HCT116 (cell line): Measurements from ENCODE around the gene PCYT1A. TPM values are rescaled to one million over a fixed set of nuclear protein-coding genes. Genes with fewer than 3 reads are reported as not detected.

ENCODE experiments used
- ATAC-seq: fragments of 200-7000 bp; cut with Tn5 transposase; 2 replicates; pipeline ENCODE4 v1.9.1; 2020; ENCODE audit warnings: mild to moderate bottlenecking, moderate library complexity
- BruUV-seq: library from RNA; stranded (reverse); fragments of 400-500 nt; replicated peaks from 2 replicates; lab custom pipeline; 2021; lab: Mats Ljungman, UMichigan
- CTCF ChIA-PET: fragments of 300-600 bp; sonication (Branson Sonifier 250); formaldehyde crosslinking; loops from one replicate; lab custom pipeline; 2021; ENCODE audit warnings: antibody characterized with exemption; lab: Charles Lee
- POLR2A ChIA-PET: fragments of 300-600, 350-600 bp; sonication (Branson Sonifier 250); formaldehyde crosslinking; loops from one replicate; lab custom pipeline; 2021; ENCODE audit warnings: antibody characterized with exemption; lab: Charles Lee
- RAD21 ChIA-PET, 2 experiments: fragments of 300-600 bp; sonication (Branson Sonifier 250); formaldehyde crosslinking; loops; one replicate each; lab custom pipeline; 2023; ENCODE audit warnings: low total read pairs in 2 of 2; ENCODE audit not compliant: uncharacterized antibody in 2 of 2, unreplicated experiment in 2 of 2, low non-redundant PET in 1 of 2; lab: Charles Lee
- DNase-seq: peaks from one replicate; pipeline ENCODE4 v3.0.0-alpha.2; 2010; ENCODE audit warnings: low read depth, low spot score
- H2AFZ ChIP-seq: fragments of 200-600 bp; shearing (Covaris generic), sonication (generic); 2 replicates; pipeline ENCODE4 v1.6.1; 2017; ENCODE audit warnings: low read depth, mixed run types, mixed read lengths, antibody characterized with exemption, low read length; ENCODE audit not compliant: poor library complexity, severe bottlenecking
- H3K27ac ChIP-seq: 2 replicates; pipeline ENCODE4 v1.5.1; 2012; ENCODE audit warnings: low read depth, low read length
- H3K27me3 ChIP-seq: fragments of 200-600 bp; sonication (generic); 2 replicates; pipeline ENCODE4 v1.6.1; 2016; ENCODE audit warnings: mixed run types, low read length, mixed read lengths; ENCODE audit not compliant: insufficient read depth
- H3K36me3 ChIP-seq, 2 experiments: fragments of 200-500 bp in 1 of 2; fragments of 200-600 bp in 1 of 2; sonication (Bioruptor generic) in 1 of 2; sonication (generic) in 1 of 2; 2 replicates each; pipeline versions ENCODE4 v1.5.1 to v1.6.1; 2014 to 2016; ENCODE audit warnings: low read length in 2 of 2, inconsistent platforms in 1 of 2, mixed read lengths in 1 of 2, mixed run types in 1 of 2; ENCODE audit not compliant: insufficient read depth in 2 of 2, control insufficient read depth in 1 of 2
- H3K4me1 ChIP-seq, 2 experiments: fragments of 200-600 bp in 1 of 2; sonication (generic) in 1 of 2; 2 replicates each; pipeline versions ENCODE4 v1.5.1 to v1.6.1; 2012 to 2017; ENCODE audit warnings: low read length in 2 of 2, inconsistent platforms in 1 of 2, mild to moderate bottlenecking in 1 of 2, mixed read lengths in 1 of 2, mixed run types in 1 of 2, moderate library complexity in 1 of 2; ENCODE audit not compliant: insufficient read depth in 2 of 2, control insufficient read depth in 1 of 2
- H3K4me2 ChIP-seq: fragments of 200-600 bp; sonication (generic); 2 replicates; pipeline ENCODE4 v1.6.1; 2017; ENCODE audit warnings: mixed run types, low read length, mixed read lengths
- H3K4me3 ChIP-seq, 2 experiments: fragments of 200-600 bp in 1 of 2; sonication (generic) in 1 of 2; replicated peaks in 1 of 2; 2 replicates each; pipeline ENCODE4 v1.5.1; 2011 to 2016; ENCODE audit warnings: low read length in 2 of 2, control low read depth in 1 of 2, low read depth in 1 of 2, mild to moderate bottlenecking in 1 of 2, mixed read lengths in 1 of 2, mixed run types in 1 of 2
- H3K79me2 ChIP-seq: fragments of 200-600 bp; sonication (generic); 2 replicates; pipeline ENCODE4 v1.6.1; 2017; ENCODE audit warnings: mild to moderate bottlenecking, mixed run types, low read length, moderate library complexity, mixed read lengths; ENCODE audit not compliant: insufficient read depth
- H3K9ac ChIP-seq: fragments of 200-600 bp; sonication (generic); 2 replicates; pipeline ENCODE4 v1.6.1; 2016; ENCODE audit warnings: low read length, mixed read lengths
- H3K9me2 ChIP-seq: fragments of 200-600 bp; sonication (generic), shearing (Covaris generic); 2 replicates; pipeline ENCODE4 v1.6.1; 2017; ENCODE audit warnings: mixed run types, mild to moderate bottlenecking, moderate library complexity; ENCODE audit not compliant: insufficient read depth
- H3K9me3 ChIP-seq, 2 experiments: fragments of 200-500 bp in 1 of 2; fragments of 200-600 bp in 1 of 2; sonication (Bioruptor generic) in 1 of 2; sonication (generic) in 1 of 2; 2 replicates each; pipeline ENCODE4 v1.6.1; 2014 to 2017; ENCODE audit warnings: low read length in 2 of 2, mixed read lengths in 2 of 2, inconsistent platforms in 1 of 2, low read depth in 1 of 2, mild to moderate bottlenecking in 1 of 2, mixed run types in 1 of 2, moderate library complexity in 1 of 2; ENCODE audit not compliant: control insufficient read depth in 1 of 2, insufficient read depth in 1 of 2
- H4K20me1 ChIP-seq: fragments of 200-600 bp; sonication (generic), shearing (Covaris generic); 2 replicates; pipeline ENCODE4 v1.6.1; 2017; ENCODE audit warnings: mixed run types, mild to moderate bottlenecking, moderate library complexity; ENCODE audit not compliant: insufficient read depth
- CBX3 ChIP-seq: IDR thresholded peaks from 2 replicates; pipeline ENCODE4 v1.6.1; 2012; ENCODE audit warnings: low read depth
- EGR1 ChIP-seq: IDR thresholded peaks from 2 replicates; pipeline ENCODE4 v1.6.1; 2012; ENCODE audit warnings: low read depth
- ELF1 ChIP-seq: IDR thresholded peaks from 2 replicates; pipeline ENCODE4 v1.6.1; 2012; ENCODE audit warnings: low read depth, borderline replicate concordance
- EZH2 ChIP-seq: fragments of 200-600 bp; sonication (generic); IDR thresholded peaks from 2 replicates; pipeline ENCODE4 v1.6.1; 2017; ENCODE audit warnings: antibody characterized with exemption, mixed run types
- JUND ChIP-seq: IDR thresholded peaks from 2 replicates; pipeline ENCODE4 v1.6.1; 2012
- RAD21 ChIP-seq: IDR thresholded peaks from 2 replicates; pipeline ENCODE4 v1.6.1; 2012; ENCODE audit warnings: low read depth, mild to moderate bottlenecking
- REST ChIP-seq: IDR thresholded peaks from 2 replicates; pipeline ENCODE4 v1.6.1; 2012; ENCODE audit warnings: low read depth
- SP1 ChIP-seq: IDR thresholded peaks from 2 replicates; pipeline ENCODE4 v1.6.1; 2012; ENCODE audit warnings: low read depth
- SRF ChIP-seq: IDR thresholded peaks from 2 replicates; pipeline ENCODE4 v1.6.1; 2012; ENCODE audit warnings: low read depth
- TCF7L2 ChIP-seq: IDR thresholded peaks from 2 replicates; pipeline ENCODE4 v1.7.0; 2011; ENCODE audit warnings: borderline replicate concordance, inconsistent platforms; ENCODE audit not compliant: insufficient read depth, insufficient read length; ENCODE audit errors: extremely low read depth
- YY1 ChIP-seq: IDR thresholded peaks from 2 replicates; pipeline ENCODE4 v1.6.1; 2011; ENCODE audit warnings: low read length, low read depth, moderate library complexity, mild to moderate bottlenecking; ENCODE audit not compliant: insufficient replicate concordance; ENCODE audit errors: extremely low read depth
- intact Hi-C: fragments of 100-400 bp; cut with micrococcal nuclease; formaldehyde crosslinking; loops from 2 replicates; pipeline ENCODE4 v1.10.0; 2022
- total RNA-seq: library from RNA; stranded (reverse); gene quantifications from one replicate; pipeline ENCODE4 v1.2.1, GENCODE V29; 2021; ENCODE audit not compliant: unreplicated experiment
- TF ChIP-seq, protein P1 (sequence below): IDR thresholded peaks from 2 replicates; pipeline ENCODE4 v1.6.1; 2012
- TF ChIP-seq, protein P2 (sequence below), 3 experiments: fragments of 200-600 bp in 1 of 3; sonication (generic) in 1 of 3; IDR thresholded peaks in 2 of 3; conservative IDR thresholded peaks in 1 of 3; 2 replicates each; pipeline ENCODE4 v1.5.1; 2012 to 2017; ENCODE audit warnings: low read depth in 2 of 3, low read length in 2 of 3, antibody characterized with exemption in 1 of 3, borderline replicate concordance in 1 of 3, control low read depth in 1 of 3, mild to moderate bottlenecking in 1 of 3, mixed read lengths in 1 of 3, mixed run types in 1 of 3, moderate library complexity in 1 of 3; ENCODE audit not compliant: insufficient read depth in 1 of 3

PCYT1A gene
- total RNA-seq, 1 experiment from 2014 or later: 32.1 TPM

DNA sequence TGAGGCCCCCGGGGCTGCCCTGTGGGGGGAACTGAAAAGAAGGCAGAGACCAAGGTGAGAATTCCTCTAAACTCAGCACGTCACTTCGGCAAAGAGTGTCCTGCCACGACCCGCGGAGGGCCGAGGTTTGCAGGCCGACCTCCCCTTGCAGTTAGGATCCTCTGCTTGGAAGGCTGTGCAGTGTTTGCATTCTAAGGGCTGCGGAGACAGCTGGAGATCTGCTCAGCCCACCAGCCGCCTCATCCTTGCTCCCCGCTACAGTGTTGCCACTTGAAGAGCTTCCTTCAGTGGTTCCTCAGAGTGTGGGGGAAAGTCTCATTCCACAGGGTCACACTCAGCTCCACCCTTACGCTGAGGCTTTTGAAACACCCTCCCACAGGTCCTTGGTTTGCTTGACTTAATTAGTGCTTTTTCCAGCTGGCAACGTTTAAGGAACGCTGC is 60.4 kb downstream of the PCYT1A start:
- ChIA-PET POLR2A (no interaction called here), CTCF (no interaction called here), RAD21 (no interaction called here)
- Histone ChIP-seq H3K27ac (no peak overlapping the region), H3K4me1 (no peaks in the 10 kb centered on the region), H3K9me2 (no peaks in the 10 kb centered on the region), H3K36me3 (no peaks in the 10 kb centered on the region), H3K9me3 (no peaks in the 10 kb centered on the region), H4K20me1 (no peaks in the 10 kb centered on the region), H3K27me3 (no peaks in the 10 kb centered on the region), H3K4me2 (no peak overlapping the region), H2AFZ (no peak overlapping the region), H3K79me2 (no peaks in the 10 kb centered on the region), H3K4me3 (no peak overlapping the region), H3K9ac (no peak overlapping the region)
- no peak for DNase-seq
- intact Hi-C loops: no loop called here
- no peak for ATAC-seq
- TF ChIP-seq JUND (no peak), RAD21 (no peak), TCF7L2 (no peak), SP1 (no peak), EZH2 (no peak)
- TF ChIP-seq, protein P1, sequence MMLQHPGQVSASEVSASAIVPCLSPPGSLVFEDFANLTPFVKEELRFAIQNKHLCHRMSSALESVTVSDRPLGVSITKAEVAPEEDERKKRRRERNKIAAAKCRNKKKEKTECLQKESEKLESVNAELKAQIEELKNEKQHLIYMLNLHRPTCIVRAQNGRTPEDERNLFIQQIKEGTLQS: no peak
- BruUV-seq: no TSS peak

DNA sequence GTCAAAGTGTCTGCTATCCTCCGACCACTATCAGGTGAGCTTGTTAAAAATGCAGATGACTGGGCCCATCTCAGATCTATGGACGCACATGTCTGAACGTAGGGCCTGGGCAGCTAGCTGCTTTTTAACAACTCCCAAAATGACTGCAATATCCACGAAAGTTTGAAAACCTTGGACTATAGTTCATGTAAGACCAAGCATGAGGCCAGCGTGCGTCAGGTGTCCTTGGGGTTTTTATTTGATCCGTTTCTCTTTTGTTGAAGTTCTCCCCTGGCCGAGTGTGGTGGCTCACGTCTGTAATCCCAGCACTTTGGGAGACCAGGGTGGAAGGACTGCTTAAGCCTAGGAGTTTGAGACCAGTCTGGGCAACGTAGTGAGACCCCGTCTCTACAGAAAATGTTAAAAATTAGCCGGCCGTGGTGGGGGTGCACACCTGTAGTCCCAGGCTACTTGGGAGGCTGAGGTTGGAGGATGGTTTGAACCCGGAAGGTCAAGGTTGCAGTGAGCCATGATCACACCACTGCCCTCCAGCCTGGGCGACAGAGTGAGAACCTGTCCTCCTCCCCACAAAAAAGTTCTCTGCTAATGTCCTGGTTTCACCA is 61.7 kb downstream of the PCYT1A start:
- Histone ChIP-seq H3K27ac (no peak overlapping the region), H3K79me2 (no peaks in the 10 kb centered on the region), H3K4me3 (no peak overlapping the region), H3K27me3 (no peaks in the 10 kb centered on the region), H2AFZ (no peak overlapping the region), H3K4me1 (no peaks in the 10 kb centered on the region), H3K9me2 (no peaks in the 10 kb centered on the region), H4K20me1 (no peaks in the 10 kb centered on the region), H3K9ac (no peak overlapping the region), H3K4me2 (no peak overlapping the region), H3K36me3 (no peaks in the 10 kb centered on the region), H3K9me3 (no peaks in the 10 kb centered on the region)
- intact Hi-C loops: no loop called here
- POLR2A ChIA-PET: no interaction called here
- ATAC-seq: no peak
- BruUV-seq: no TSS peak
- no peak for DNase-seq
- CTCF ChIA-PET: no interaction called here
- RAD21 ChIA-PET: no interaction called here
- TF ChIP-seq SRF (no peak), ELF1 (no peak), CBX3 (no peak), TCF7L2 (no peak), EGR1 (no peak), SP1 (no peak), YY1 (no peak), RAD21 (no peak), JUND (no peak), REST (no peak)
- TF ChIP-seq, protein P2, sequence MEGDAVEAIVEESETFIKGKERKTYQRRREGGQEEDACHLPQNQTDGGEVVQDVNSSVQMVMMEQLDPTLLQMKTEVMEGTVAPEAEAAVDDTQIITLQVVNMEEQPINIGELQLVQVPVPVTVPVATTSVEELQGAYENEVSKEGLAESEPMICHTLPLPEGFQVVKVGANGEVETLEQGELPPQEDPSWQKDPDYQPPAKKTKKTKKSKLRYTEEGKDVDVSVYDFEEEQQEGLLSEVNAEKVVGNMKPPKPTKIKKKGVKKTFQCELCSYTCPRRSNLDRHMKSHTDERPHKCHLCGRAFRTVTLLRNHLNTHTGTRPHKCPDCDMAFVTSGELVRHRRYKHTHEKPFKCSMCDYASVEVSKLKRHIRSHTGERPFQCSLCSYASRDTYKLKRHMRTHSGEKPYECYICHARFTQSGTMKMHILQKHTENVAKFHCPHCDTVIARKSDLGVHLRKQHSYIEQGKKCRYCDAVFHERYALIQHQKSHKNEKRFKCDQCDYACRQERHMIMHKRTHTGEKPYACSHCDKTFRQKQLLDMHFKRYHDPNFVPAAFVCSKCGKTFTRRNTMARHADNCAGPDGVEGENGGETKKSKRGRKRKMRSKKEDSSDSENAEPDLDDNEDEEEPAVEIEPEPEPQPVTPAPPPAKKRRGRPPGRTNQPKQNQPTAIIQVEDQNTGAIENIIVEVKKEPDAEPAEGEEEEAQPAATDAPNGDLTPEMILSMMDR (IDR thresholded peaks at IDR 0.05 in 2 of 3, conservative IDR thresholded peaks at IDR 0.05 in 1 of 3; ENCODE audit: borderline replicate concordance in 1 of 3, insufficient read depth in 1 of 3, low read depth in 2 of 3, low read length in 2 of 3): no peak
- TF ChIP-seq, protein P1: no peak
